GM19397 (cell line): ENCODE measurements around the gene IFI35.
"Not testable (repeated sequence)": the region's sequence is repeated elsewhere in the genome, so short reads cannot be mapped to it uniquely, and the experiment has no call there.

ENCODE experiments used
- ATAC-seq: cut with Tn5 transposase; IDR thresholded peaks from one replicate; pipeline ENCODE4 v1.9.1; 2021; ENCODE audit warnings: mild to moderate bottlenecking, moderate library complexity; ENCODE audit not compliant: unreplicated experiment

Gene IFI35

GRCh38 chr17:43006639-43007551 lies at the start of gene IFI35:
Gene IFI35 (plus strand): TSS chr17:43006784. CDS start chr17:43006948, 164 bp downstream.
- ATAC-seq, result no peak

- ATAC-seq, result peak; percentile 84
Observed at GRCh38 chr17:42964161-42964932, 42.2 kb upstream of the IFI35 start, which contains the start of gene AARSD1. Gene AARSD1 (minus strand): TSS chr17:42964454. CDS start chr17:42964440, 14 bp downstream.

- ATAC-seq, result no peak
Observed at GRCh38 chr17:42967925-42968324, 38.7 kb upstream of the IFI35 start.

- no peak for ATAC-seq
Observed at GRCh38 chr17:42969001-42969581, 37.5 kb upstream of the IFI35 start.

- ATAC-seq, result no peak
Observed at GRCh38 chr17:42971589-42971988, 35.0 kb upstream of the IFI35 start.

GRCh38 chr17:42973323-42973722 lies 33.3 kb upstream of the IFI35 start:
- not testable (repeated sequence) for ATAC-seq

- ATAC-seq, result no peak
Observed at GRCh38 chr17:42975265-42975664, 31.3 kb upstream of the IFI35 start.

GRCh38 chr17:42975701-42976100 lies 30.9 kb upstream of the IFI35 start:
- ATAC-seq, result not testable (repeated sequence)

- no peak for ATAC-seq
Observed at GRCh38 chr17:42979511-42980273, 26.9 kb upstream of the IFI35 start, which contains the start of gene PTGES3L. Gene PTGES3L (minus strand): TSS chr17:42980080. CDS start chr17:42980053, 27 bp downstream.

GRCh38 chr17:42980274-42980765 lies 26.3 kb upstream of the IFI35 start, which contains the start of gene RUNDC1:
Gene RUNDC1 (plus strand): TSS chr17:42980565. CDS start chr17:42980577, 12 bp downstream.
- ATAC-seq, result peak; percentile 83

- ATAC-seq, result peak; percentile 55
Observed at GRCh38 chr17:42980766-42981397, 25.7 kb upstream of the IFI35 start.

GRCh38 chr17:42982266-42982665 lies 24.3 kb upstream of the IFI35 start:
- no peak for ATAC-seq

- ATAC-seq, result peak; percentile 42
Observed at GRCh38 chr17:42985225-42985624, 21.4 kb upstream of the IFI35 start.

- no peak for ATAC-seq
Observed at GRCh38 chr17:42989141-42989540, 17.4 kb upstream of the IFI35 start.

GRCh38 chr17:42989726-42990652 lies 16.6 kb upstream of the IFI35 start:
- no peak for ATAC-seq

GRCh38 chr17:42991471-42991870 lies 15.1 kb upstream of the IFI35 start:
- no peak for ATAC-seq

GRCh38 chr17:42992872-42993271 lies 13.7 kb upstream of the IFI35 start:
- no peak for ATAC-seq

- ATAC-seq, result not testable (repeated sequence)
Observed at GRCh38 chr17:42993913-42994312, 12.7 kb upstream of the IFI35 start.
